ENCODE measurements around the gene RAPGEF2.

GRCh38 chr4:159204566-159204965 is 101.7 kb downstream of the RAPGEF2 start:
- TF ChIP-seq CTCF (optimal IDR thresholded peaks at IDR 0.05 in 1 of 3, IDR thresholded peaks at IDR 0.05 in 1 of 3, conservative IDR thresholded peaks at IDR 0.05 in 1 of 3; ENCODE audit: extremely low read depth in 1 of 3, insufficient read depth in 2 of 3, low read length in 3 of 3) (no peak), EZH2 (IDR thresholded peaks at IDR 0.05; ENCODE audit: low read length) (no peak)

All from keratinocyte (primary cell).